ENCODE results near the gene SCAMP2.

GRCh38 chr15:74843445-74843828 is 29.7 kb downstream of the SCAMP2 start:
- TF ChIP-seq POLR2A (IDR thresholded peaks at IDR 0.05), result no peak
- TF ChIP-seq, protein P1, sequence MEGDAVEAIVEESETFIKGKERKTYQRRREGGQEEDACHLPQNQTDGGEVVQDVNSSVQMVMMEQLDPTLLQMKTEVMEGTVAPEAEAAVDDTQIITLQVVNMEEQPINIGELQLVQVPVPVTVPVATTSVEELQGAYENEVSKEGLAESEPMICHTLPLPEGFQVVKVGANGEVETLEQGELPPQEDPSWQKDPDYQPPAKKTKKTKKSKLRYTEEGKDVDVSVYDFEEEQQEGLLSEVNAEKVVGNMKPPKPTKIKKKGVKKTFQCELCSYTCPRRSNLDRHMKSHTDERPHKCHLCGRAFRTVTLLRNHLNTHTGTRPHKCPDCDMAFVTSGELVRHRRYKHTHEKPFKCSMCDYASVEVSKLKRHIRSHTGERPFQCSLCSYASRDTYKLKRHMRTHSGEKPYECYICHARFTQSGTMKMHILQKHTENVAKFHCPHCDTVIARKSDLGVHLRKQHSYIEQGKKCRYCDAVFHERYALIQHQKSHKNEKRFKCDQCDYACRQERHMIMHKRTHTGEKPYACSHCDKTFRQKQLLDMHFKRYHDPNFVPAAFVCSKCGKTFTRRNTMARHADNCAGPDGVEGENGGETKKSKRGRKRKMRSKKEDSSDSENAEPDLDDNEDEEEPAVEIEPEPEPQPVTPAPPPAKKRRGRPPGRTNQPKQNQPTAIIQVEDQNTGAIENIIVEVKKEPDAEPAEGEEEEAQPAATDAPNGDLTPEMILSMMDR (IDR thresholded peaks at IDR 0.05), result peak in 2 of 7 experiments; percentile 0 to 7
